HepG2 (cell line): Measurements from ENCODE around the gene PRSS8. TPM values are rescaled to one million over a fixed set of nuclear protein-coding genes. Genes with fewer than 3 reads are reported as not detected.

Source experiments
- ATF1 ChIP-seq: IDR thresholded peaks from 2 replicates; pipeline ENCODE4 v1.6.1; 2016; ENCODE audit warnings: mild to moderate bottlenecking, control low read depth
- FOXO1 ChIP-seq: sonication (generic); formaldehyde crosslinking; IDR thresholded peaks from 2 replicates; pipeline ENCODE4 v1.4.0; 2020; ENCODE audit warnings: missing genetic modification reagents
- GATA4 ChIP-seq: sonication (generic); IDR thresholded peaks from 2 replicates; pipeline ENCODE4 v1.6.1; 2016; ENCODE audit warnings: antibody characterized with exemption, low read depth, borderline replicate concordance
- GPN1 ChIP-seq: sonication (generic); formaldehyde crosslinking; IDR thresholded peaks from 2 replicates; pipeline ENCODE4 v1.5.1; 2020; ENCODE audit warnings: missing genetic modification reagents, borderline replicate concordance
- HNRNPLL ChIP-seq: fragments of 200-400 bp; formaldehyde crosslinking; IDR thresholded peaks from 2 replicates; pipeline ENCODE4 v1.6.1; 2017; ENCODE audit warnings: mild to moderate bottlenecking, low read depth, low read length; ENCODE audit not compliant: poor library complexity, severe bottlenecking
- JUND ChIP-seq: sonication (generic); formaldehyde crosslinking; IDR thresholded peaks from 2 replicates; pipeline ENCODE4 v1.8.0; 2022; ENCODE audit warnings: mild to moderate bottlenecking, missing genetic modification reagents
- KDM5A ChIP-seq: fragments of 200-600 bp; sonication (generic); IDR thresholded peaks from 2 replicates; pipeline ENCODE4 v1.7.0; 2018; ENCODE audit warnings: antibody characterized with exemption, mild to moderate bottlenecking, low read length, borderline replicate concordance
- MTF2 ChIP-seq: sonication (generic); formaldehyde crosslinking; IDR thresholded peaks from 2 replicates; pipeline ENCODE4 v1.5.0; 2020; ENCODE audit warnings: missing genetic modification reagents, borderline replicate concordance
- POLR2A ChIP-seq, 2 experiments: IDR thresholded peaks; 2 replicates each; pipeline ENCODE4 v1.6.1; 2011; ENCODE audit warnings: low read depth in 2 of 2, low read length in 2 of 2, mild to moderate bottlenecking in 1 of 2, moderate library complexity in 1 of 2; ENCODE audit not compliant: insufficient read depth in 1 of 2
- RBM22 ChIP-seq: fragments of 200-400 bp; formaldehyde crosslinking; optimal IDR thresholded peaks from 2 replicates; pipeline ENCODE3; 2017; ENCODE audit warnings: mild to moderate bottlenecking, low read length, moderate library complexity
- SMC3 ChIP-seq: IDR thresholded peaks from 2 replicates; pipeline ENCODE4 v1.6.1; 2011; ENCODE audit warnings: low read length, improper control_type of control experiment
- SOX6 ChIP-seq, 2 experiments: fragments of 450-650 bp in 1 of 2; sonication (generic) in 1 of 2; formaldehyde crosslinking in 1 of 2; IDR thresholded peaks; 2 replicates each; pipeline versions ENCODE4 v1.4.0 to v1.6.1; 2017 to 2020; ENCODE audit warnings: antibody characterized with exemption in 1 of 2, mild to moderate bottlenecking in 1 of 2, missing genetic modification reagents in 1 of 2
- ZNF512B ChIP-seq: sonication (generic); formaldehyde crosslinking; IDR thresholded peaks from 2 replicates; pipeline ENCODE4 v1.5.1; 2020; ENCODE audit warnings: missing genetic modification reagents, mild to moderate bottlenecking, borderline replicate concordance
- ZNF552 ChIP-seq: sonication (generic); formaldehyde crosslinking; IDR thresholded peaks from 2 replicates; pipeline ENCODE4 v1.9.0; 2022; ENCODE audit warnings: missing genetic modification reagents, mild to moderate bottlenecking, borderline replicate concordance
- ZNF703 ChIP-seq: sonication (generic); formaldehyde crosslinking; IDR thresholded peaks from 2 replicates; pipeline ENCODE4 v1.5.1; 2020; ENCODE audit warnings: missing genetic modification reagents, mild to moderate bottlenecking, moderate library complexity, borderline replicate concordance
- ZNF775 ChIP-seq: sonication (generic); formaldehyde crosslinking; IDR thresholded peaks from 2 replicates; pipeline ENCODE4 v1.4.0; 2020; ENCODE audit warnings: missing genetic modification reagents, mild to moderate bottlenecking, moderate library complexity, borderline replicate concordance
- polyA plus RNA-seq, 8 experiments: library from polyadenylated mRNA; depleted of rRNA in 3 of 8; stranded (reverse) in 7 of 8; unstranded in 1 of 8; fragments of >200 nt; fragmentation: Illumina TruSeq in 4 of 8; extraction: Trizol in 4 of 8; gene quantifications; 2 replicates each; pipeline versions ENCODE4 v1.2.1 to v1.2.3, GENCODE V29; 2011 to 2016; ENCODE audit warnings: low read depth in 4 of 8, missing spikeins in 1 of 8, mixed read lengths in 1 of 8; ENCODE audit not compliant: insufficient read depth in 1 of 8
- total RNA-seq, 5 experiments: library from RNA; depleted of rRNA; stranded (reverse); fragments of >200 nt; fragmentation: Illumina TruSeq; extraction: Trizol; gene quantifications; 2 replicates each; pipeline ENCODE4 v1.2.3, GENCODE V29; 2016; ENCODE audit warnings: low read depth in 1 of 5
- TF ChIP-seq, protein P1 (sequence below): IDR thresholded peaks from 2 replicates; pipeline ENCODE4 v1.6.1; 2018; ENCODE audit warnings: missing genetic modification reagents
- TF ChIP-seq, protein P2 (sequence below): sonication (generic); formaldehyde crosslinking; IDR thresholded peaks from 2 replicates; pipeline ENCODE4 v1.8.1; 2022; ENCODE audit warnings: low read depth, mild to moderate bottlenecking, missing genetic modification reagents
- TF ChIP-seq, protein P3 (sequence below): sonication (generic); formaldehyde crosslinking; IDR thresholded peaks from 2 replicates; pipeline ENCODE4 v1.4.0; 2020; ENCODE audit warnings: mild to moderate bottlenecking, missing genetic modification reagents

Gene PRSS8
- total and polyA plus RNA-seq, 2 of the 13 experiments (the other 11 are each of a cell fraction or from before 2014, with no cell fraction given) = 2.6 to 7.2 TPM

- no peak for TF ChIP-seq POLR2A (IDR thresholded peaks at IDR 0.05; ENCODE audit: insufficient read depth in 1 of 2, low read depth in 2 of 2, low read length in 2 of 2)
- TF ChIP-seq ZNF703 (CRISPR knock-in tag) = no peak
- TF ChIP-seq, protein P1, sequence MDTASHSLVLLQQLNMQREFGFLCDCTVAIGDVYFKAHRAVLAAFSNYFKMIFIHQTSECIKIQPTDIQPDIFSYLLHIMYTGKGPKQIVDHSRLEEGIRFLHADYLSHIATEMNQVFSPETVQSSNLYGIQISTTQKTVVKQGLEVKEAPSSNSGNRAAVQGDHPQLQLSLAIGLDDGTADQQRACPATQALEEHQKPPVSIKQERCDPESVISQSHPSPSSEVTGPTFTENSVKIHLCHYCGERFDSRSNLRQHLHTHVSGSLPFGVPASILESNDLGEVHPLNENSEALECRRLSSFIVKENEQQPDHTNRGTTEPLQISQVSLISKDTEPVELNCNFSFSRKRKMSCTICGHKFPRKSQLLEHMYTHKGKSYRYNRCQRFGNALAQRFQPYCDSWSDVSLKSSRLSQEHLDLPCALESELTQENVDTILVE = peak; percentile 45; the same call in 1 of the 2 replicates
- TF ChIP-seq, protein P2, sequence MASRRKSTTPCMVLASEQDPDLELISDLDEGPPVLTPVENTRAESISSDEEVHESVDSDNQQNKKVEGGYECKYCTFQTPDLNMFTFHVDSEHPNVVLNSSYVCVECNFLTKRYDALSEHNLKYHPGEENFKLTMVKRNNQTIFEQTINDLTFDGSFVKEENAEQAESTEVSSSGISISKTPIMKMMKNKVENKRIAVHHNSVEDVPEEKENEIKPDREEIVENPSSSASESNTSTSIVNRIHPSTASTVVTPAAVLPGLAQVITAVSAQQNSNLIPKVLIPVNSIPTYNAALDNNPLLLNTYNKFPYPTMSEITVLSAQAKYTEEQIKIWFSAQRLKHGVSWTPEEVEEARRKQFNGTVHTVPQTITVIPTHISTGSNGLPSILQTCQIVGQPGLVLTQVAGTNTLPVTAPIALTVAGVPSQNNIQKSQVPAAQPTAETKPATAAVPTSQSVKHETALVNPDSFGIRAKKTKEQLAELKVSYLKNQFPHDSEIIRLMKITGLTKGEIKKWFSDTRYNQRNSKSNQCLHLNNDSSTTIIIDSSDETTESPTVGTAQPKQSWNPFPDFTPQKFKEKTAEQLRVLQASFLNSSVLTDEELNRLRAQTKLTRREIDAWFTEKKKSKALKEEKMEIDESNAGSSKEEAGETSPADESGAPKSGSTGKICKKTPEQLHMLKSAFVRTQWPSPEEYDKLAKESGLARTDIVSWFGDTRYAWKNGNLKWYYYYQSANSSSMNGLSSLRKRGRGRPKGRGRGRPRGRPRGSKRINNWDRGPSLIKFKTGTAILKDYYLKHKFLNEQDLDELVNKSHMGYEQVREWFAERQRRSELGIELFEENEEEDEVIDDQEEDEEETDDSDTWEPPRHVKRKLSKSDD (CRISPR knock-in tag) = no peak
- no peak for TF ChIP-seq ZNF775 (CRISPR knock-in tag)
- TF ChIP-seq SOX6 (IDR thresholded peaks at IDR 0.05) = no peak
- peak; percentile 75 for TF ChIP-seq SOX6 (CRISPR knock-in tag; IDR thresholded peaks at IDR 0.05)
- no peak for TF ChIP-seq GPN1 (CRISPR knock-in tag)
- TF ChIP-seq MTF2 (CRISPR knock-in tag) = no peak; the same call in 1 of the 2 replicates
- no peak for TF ChIP-seq ZNF552 (CRISPR knock-in tag)
- peak; percentile 50; the same call in 1 of the 2 replicates for TF ChIP-seq KDM5A
- TF ChIP-seq HNRNPLL = peak; percentile 93
- no peak for TF ChIP-seq JUND (CRISPR knock-in tag)
- TF ChIP-seq, protein P3, sequence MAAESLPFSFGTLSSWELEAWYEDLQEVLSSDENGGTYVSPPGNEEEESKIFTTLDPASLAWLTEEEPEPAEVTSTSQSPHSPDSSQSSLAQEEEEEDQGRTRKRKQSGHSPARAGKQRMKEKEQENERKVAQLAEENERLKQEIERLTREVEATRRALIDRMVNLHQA (CRISPR knock-in tag) = no peak
- TF ChIP-seq RBM22 = no peak
- TF ChIP-seq GATA4 = no peak
- TF ChIP-seq ZNF512B (CRISPR knock-in tag) = peak; percentile 80; the same call in 1 of the 2 replicates
- TF ChIP-seq FOXO1 = no peak; the same call in none of the 2 replicates
- TF ChIP-seq SMC3 = peak; percentile 67; the same call in 1 of the 2 replicates
- no peak for TF ChIP-seq ATF1
Measured at GRCh38 chr16:31142109-31143010, 6.8 kb upstream of the PRSS8 start (continued).
